Effector memory CD4-positive, alpha-beta T cell (primary cell): Measurements from ENCODE around the gene PROKR1.
"Not testable (repeated sequence)": the region's sequence is repeated elsewhere in the genome, so short reads cannot be mapped to it uniquely, and the experiment has no call there.

Source experiments
- DNase-seq, 3 donors: peaks; one replicate each; pipeline ENCODE4 v3.0.0-alpha.2; 2020
- H3K27ac ChIP-seq: 2 replicates; pipeline ENCODE4 v1.7.0; 2013; ENCODE audit warnings: mild to moderate bottlenecking, low read length, moderate library complexity; ENCODE audit not compliant: insufficient read depth, poor library complexity, severe bottlenecking
- H3K27me3 ChIP-seq: replicated peaks from 2 replicates; pipeline ENCODE4 v1.7.0; 2013; ENCODE audit warnings: mild to moderate bottlenecking, low read length; ENCODE audit not compliant: insufficient read depth, control insufficient read depth, poor library complexity, severe bottlenecking
- H3K36me3 ChIP-seq: 2 replicates; pipeline ENCODE4 v1.7.0; 2013; ENCODE audit warnings: mild to moderate bottlenecking, low read length, moderate library complexity; ENCODE audit not compliant: control insufficient read depth, insufficient read depth
- H3K4me1 ChIP-seq: 2 replicates; pipeline ENCODE4 v1.7.0; 2013; ENCODE audit warnings: low read length, mild to moderate bottlenecking; ENCODE audit not compliant: control insufficient read depth, insufficient read depth, poor library complexity, severe bottlenecking
- H3K4me3 ChIP-seq: 2 replicates; pipeline ENCODE4 v1.7.0; 2013; ENCODE audit warnings: low read length, low read depth, mild to moderate bottlenecking; ENCODE audit not compliant: insufficient read depth, poor library complexity, severe bottlenecking
- H3K9me3 ChIP-seq: 2 replicates; pipeline ENCODE4 v1.7.0; 2013; ENCODE audit warnings: mild to moderate bottlenecking, low read length, moderate library complexity; ENCODE audit not compliant: control insufficient read depth
- total RNA-seq, 3 donors: gene quantifications; one replicate each; lab custom pipeline; 2026; lab: John Stamatoyannopoulos, UW

Gene PROKR1
- total RNA-seq: 0 reads per million in 3 donors

- H3K27me3 ChIP-seq: peaks cover 27% of the 10 kb centered on the region
- no peak for DNase-seq
- H3K9me3 ChIP-seq: no peaks in the 10 kb centered on the region
- H3K36me3 ChIP-seq: no peaks in the 10 kb centered on the region
- peak within 1 kb of the TSS; percentile 43 for H3K4me3 ChIP-seq
- H3K27ac ChIP-seq: no peak within 1 kb of the TSS
- H3K4me1 ChIP-seq: peaks cover 9% of the 10 kb centered on the region
Measured at GRCh38 chr2:68643011-68643873, at the start of gene PROKR1. PROKR1 (plus strand) TSS chr2:68643579; CDS start chr2:68645822, 2,243 bp downstream.

- Histone ChIP-seq H3K27ac (no peak overlapping the region), H3K36me3 (no peaks in the 10 kb centered on the region), H3K27me3 (no peaks in the 10 kb centered on the region), H3K4me3 (no peak overlapping the region), H3K9me3 (no peaks in the 10 kb centered on the region), H3K4me1 (peaks cover 5% of the 10 kb centered on the region)
- DNase-seq: no peak
Measured at GRCh38 chr2:68594041-68594440, 49.3 kb upstream of the PROKR1 start.

DNA sequence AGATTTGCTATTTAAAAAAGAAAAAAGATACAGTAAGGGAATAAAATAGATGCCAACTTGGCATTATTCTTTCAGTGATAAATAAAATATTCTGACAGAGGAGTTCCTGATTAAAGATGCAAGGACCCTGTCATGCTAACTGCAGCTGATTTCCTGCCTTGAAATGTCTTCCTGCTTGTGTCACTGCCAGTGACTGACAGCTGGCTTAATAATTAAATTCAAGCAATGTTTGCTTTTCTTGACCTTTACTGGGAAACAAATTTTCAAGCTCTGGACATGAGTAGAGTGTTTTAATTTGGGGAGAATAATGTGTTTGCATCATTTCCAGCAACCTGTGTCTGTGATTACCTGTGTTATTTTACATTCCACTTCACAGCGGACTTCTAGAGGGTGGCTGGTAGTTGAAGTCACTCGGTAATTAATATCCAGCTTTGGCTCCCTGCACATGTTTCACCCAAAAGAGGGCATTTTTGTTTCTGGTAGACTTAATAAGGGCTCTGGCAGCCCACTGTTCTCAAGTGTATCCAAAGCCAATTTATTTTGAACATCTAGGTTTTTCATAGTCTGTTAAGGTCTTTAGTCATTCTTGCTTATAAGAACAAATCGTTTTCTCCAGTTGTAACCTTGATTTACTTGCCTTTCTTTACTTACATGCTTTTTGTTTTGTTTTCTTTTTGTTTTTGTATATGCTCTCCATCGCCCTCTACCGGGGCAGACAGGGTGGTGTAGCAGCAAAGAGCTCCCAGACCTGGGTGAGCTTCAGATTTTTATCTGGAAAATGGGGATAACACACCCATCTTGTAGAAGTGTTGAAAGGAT, 48.5 kb upstream of the PROKR1 start:
- Histone ChIP-seq H3K4me3 (no peak overlapping the region), H3K27me3 (no peaks in the 10 kb centered on the region), H3K27ac (no peak overlapping the region), H3K4me1 (peaks cover 5% of the 10 kb centered on the region), H3K36me3 (no peaks in the 10 kb centered on the region), H3K9me3 (no peaks in the 10 kb centered on the region)
- DNase-seq: peak in 2 of 3 donors; percentile 17 to 34

- H3K36me3 ChIP-seq, H3K4me3 ChIP-seq, H3K9me3 ChIP-seq, H3K27ac ChIP-seq, DNase-seq, H3K4me1 ChIP-seq, H3K27me3 ChIP-seq: not testable (repeated sequence)
Measured at GRCh38 chr2:68595493-68595785, 47.9 kb upstream of the PROKR1 start.

- H3K4me1 ChIP-seq, H3K4me3 ChIP-seq, H3K27me3 ChIP-seq, H3K36me3 ChIP-seq, H3K9me3 ChIP-seq, DNase-seq, H3K27ac ChIP-seq: not testable (repeated sequence)
Measured at GRCh38 chr2:68600495-68600894, 42.9 kb upstream of the PROKR1 start.

DNA sequence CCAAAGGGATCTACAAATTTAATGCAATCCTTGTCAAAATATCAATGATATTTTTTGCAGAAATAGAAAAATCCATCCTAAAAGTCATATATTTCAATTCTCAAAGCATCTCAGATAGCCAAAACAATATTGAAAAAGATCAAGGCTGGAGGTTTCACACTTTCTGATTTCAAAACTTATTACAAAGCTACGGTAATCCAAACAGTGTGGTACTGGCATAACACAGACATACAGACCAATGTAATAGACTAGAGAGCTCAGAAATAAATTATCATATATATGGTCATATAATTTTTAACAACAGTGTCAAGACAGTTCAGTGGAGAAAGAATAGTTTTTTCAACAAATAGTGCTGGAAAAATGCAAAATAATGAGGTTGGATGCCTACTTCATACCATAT, 40.3 kb upstream of the PROKR1 start:
- H3K4me3 ChIP-seq: no peak overlapping the region
- H3K9me3 ChIP-seq: peaks cover 3% of the 10 kb centered on the region
- no peaks in the 10 kb centered on the region for H3K27me3 ChIP-seq
- no peaks in the 10 kb centered on the region for H3K36me3 ChIP-seq
- H3K4me1 ChIP-seq: no peaks in the 10 kb centered on the region
- no peak for DNase-seq
- H3K27ac ChIP-seq: no peak overlapping the region

- Histone ChIP-seq H3K9me3 (peaks cover 3% of the 10 kb centered on the region), H3K36me3 (no peaks in the 10 kb centered on the region), H3K27me3 (no peaks in the 10 kb centered on the region), H3K4me1 (no peaks in the 10 kb centered on the region), H3K27ac (no peak overlapping the region), H3K4me3 (no peak overlapping the region)
- no peak for DNase-seq
Measured at GRCh38 chr2:68604077-68604476, 39.3 kb upstream of the PROKR1 start.

DNA sequence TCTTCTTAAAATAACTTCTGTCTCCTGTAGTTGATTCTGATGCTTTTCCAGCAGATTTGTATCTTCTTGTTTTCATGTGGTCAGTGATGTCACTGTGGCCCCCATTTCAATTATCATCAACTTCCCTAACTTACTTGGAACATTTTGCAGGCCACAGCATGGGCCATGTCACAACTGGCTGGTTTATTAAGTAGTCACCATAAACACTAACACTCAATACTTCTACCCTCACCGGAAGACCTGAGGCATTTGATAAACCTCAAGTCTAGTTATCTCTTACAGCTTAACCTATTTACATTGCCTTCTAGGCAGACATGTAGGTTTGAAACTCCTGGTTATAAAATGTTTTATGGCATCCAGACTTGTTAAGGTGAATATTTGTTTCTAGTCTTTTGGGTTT, 37.4 kb upstream of the PROKR1 start:
- H3K4me1 ChIP-seq: no peaks in the 10 kb centered on the region
- DNase-seq: no peak
- no peaks in the 10 kb centered on the region for H3K36me3 ChIP-seq
- no peak overlapping the region for H3K4me3 ChIP-seq
- H3K27me3 ChIP-seq: no peaks in the 10 kb centered on the region
- H3K27ac ChIP-seq: no peak overlapping the region
- peaks cover 3% of the 10 kb centered on the region for H3K9me3 ChIP-seq

DNA sequence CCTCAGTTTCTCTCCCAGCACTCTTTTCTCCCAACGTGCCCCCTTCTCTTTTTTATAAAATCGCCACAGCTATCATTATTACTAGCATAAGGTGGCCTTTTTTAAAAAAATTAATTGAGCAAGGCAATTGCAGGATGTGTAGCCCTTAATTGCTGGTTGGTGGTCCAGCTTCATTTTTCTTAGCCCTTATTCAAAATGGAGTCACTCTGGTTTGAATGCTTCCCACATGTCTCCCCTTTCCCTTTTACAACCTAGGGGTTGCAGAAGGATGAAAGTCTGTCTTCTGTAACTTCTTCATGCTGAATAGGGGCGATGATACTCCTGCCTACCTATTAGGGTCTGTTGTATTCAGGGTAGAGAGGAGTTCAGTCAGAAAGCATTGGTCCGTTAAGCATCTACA, 36.6 kb upstream of the PROKR1 start:
- no peaks in the 10 kb centered on the region for H3K36me3 ChIP-seq
- no peaks in the 10 kb centered on the region for H3K4me1 ChIP-seq
- no peak overlapping the region for H3K27ac ChIP-seq
- no peak for DNase-seq
- H3K9me3 ChIP-seq: no peaks in the 10 kb centered on the region
- no peak overlapping the region for H3K4me3 ChIP-seq
- H3K27me3 ChIP-seq: no peaks in the 10 kb centered on the region

DNA sequence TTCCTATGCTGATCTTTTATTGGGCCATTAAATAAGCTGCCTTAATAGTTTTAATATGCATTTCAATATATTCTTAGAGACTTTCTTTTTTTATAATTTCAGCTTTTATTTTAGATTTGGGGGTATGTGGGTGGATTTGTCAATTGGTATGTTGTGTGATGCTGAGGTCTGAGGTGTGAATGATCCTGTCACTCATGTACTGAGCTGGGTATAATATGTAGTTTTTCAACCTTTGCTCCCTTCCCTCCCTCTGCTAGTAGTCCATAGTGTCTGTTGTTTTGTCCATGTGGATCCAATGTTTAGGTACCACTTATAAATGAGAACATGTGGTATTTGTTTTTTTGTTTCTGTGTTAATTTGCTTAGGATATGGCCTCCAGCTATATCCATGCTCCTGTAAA, 35.5 kb upstream of the PROKR1 start:
- H3K36me3 ChIP-seq: no peaks in the 10 kb centered on the region
- DNase-seq: no peak

More for the DNA sequence above, 35.5 kb upstream of the PROKR1 start:
- Histone ChIP-seq H3K27me3 (no peaks in the 10 kb centered on the region), H3K4me3 (no peak overlapping the region), H3K9me3 (no peaks in the 10 kb centered on the region), H3K27ac (no peak overlapping the region), H3K4me1 (no peaks in the 10 kb centered on the region)
